ENCODE data around the gene CDK5RAP2.

Gene CDK5RAP2

GRCh38 chr9:120360046-120360445, 219.9 kb downstream of the CDK5RAP2 start:
- CTCF ChIA-PET, result no interaction called here
- no peak overlapping the region for H3K4me3 ChIP-seq (ENCODE audit: low read depth, low read length)
- no peaks in the 10 kb centered on the region for H3K9me3 ChIP-seq (ENCODE audit: control insufficient read depth, insufficient read depth, low read depth, low read length)
- H3K36me3 ChIP-seq (ENCODE audit: control insufficient read depth in 2 of 2, insufficient read depth in 1 of 2, low read length in 2 of 2), result no peaks in the 10 kb centered on the region
- POLR2A ChIA-PET, result no interaction called here
- TF ChIP-seq PRDM10 (tag by site-specific recombination; IDR thresholded peaks at IDR 0.05), result no peak
- no peak for TF ChIP-seq ZNF133 (tag by site-specific recombination; IDR thresholded peaks at IDR 0.05)
- TF ChIP-seq ZNF433 (tag by site-specific recombination; IDR thresholded peaks at IDR 0.05; ENCODE audit: low read depth), result no peak
- no peak for TF ChIP-seq BCL11B (tag by site-specific recombination; IDR thresholded peaks at IDR 0.05; ENCODE audit: low read depth)
- TF ChIP-seq ZSCAN5A (tag by site-specific recombination; IDR thresholded peaks at IDR 0.05), result no peak
- no peak for TF ChIP-seq ZNF214 (tag by site-specific recombination; IDR thresholded peaks at IDR 0.05; ENCODE audit: borderline replicate concordance)
- no peak for TF ChIP-seq ZNF146 (tag by site-specific recombination; IDR thresholded peaks at IDR 0.05)
- no peak for TF ChIP-seq PRDM1 (tag by site-specific recombination; IDR thresholded peaks at IDR 0.05)
- TF ChIP-seq ZIC2 (tag by site-specific recombination; IDR thresholded peaks at IDR 0.05), result no peak
- TF ChIP-seq ZNF830 (tag by site-specific recombination; IDR thresholded peaks at IDR 0.05; ENCODE audit: low read depth), result no peak
- no peak for TF ChIP-seq FEZF1 (tag by site-specific recombination; IDR thresholded peaks at IDR 0.05)
- no peak for TF ChIP-seq ZNF169 (tag by site-specific recombination; IDR thresholded peaks at IDR 0.05)
- no peak for TF ChIP-seq ZNF76 (tag by site-specific recombination; IDR thresholded peaks at IDR 0.05; ENCODE audit: borderline replicate concordance, low read depth)
- no peak for TF ChIP-seq ZBTB10 (tag by site-specific recombination; IDR thresholded peaks at IDR 0.05)
- no peak for TF ChIP-seq ZNF23 (tag by site-specific recombination; IDR thresholded peaks at IDR 0.05; ENCODE audit: borderline replicate concordance)
- no peak for TF ChIP-seq ZNF596 (tag by site-specific recombination; IDR thresholded peaks at IDR 0.05)
- no peaks in the 10 kb centered on the region for H3K4me1 ChIP-seq (ENCODE audit: control insufficient read depth, insufficient read depth, low read length)
- no peak overlapping the region for H3K27ac ChIP-seq (ENCODE audit: extremely low read depth, low read depth, low read length)

- Histone ChIP-seq H3K27ac (ENCODE audit: extremely low read depth, low read depth, low read length) (no peak overlapping the region), H3K4me1 (ENCODE audit: control insufficient read depth, insufficient read depth, low read length) (no peaks in the 10 kb centered on the region), H3K9me3 (ENCODE audit: control insufficient read depth, insufficient read depth, low read depth, low read length) (no peaks in the 10 kb centered on the region), H3K4me3 (ENCODE audit: low read depth, low read length) (no peak overlapping the region), H3K36me3 (ENCODE audit: control insufficient read depth in 2 of 2, insufficient read depth in 1 of 2, low read length in 2 of 2) (no peaks in the 10 kb centered on the region)
- ChIA-PET CTCF (interaction anchor here (1.8 kb wide), 1 partner anchor 10 kb away, joined by 7 read pairs; no protein-coding TSS in a partner anchor), POLR2A (no interaction called here)
- TF ChIP-seq ZNF518A (tag by site-specific recombination; conservative IDR thresholded peaks at IDR 0.05; ENCODE audit: low read depth) (no peak), ZNF658 (tag by site-specific recombination; IDR thresholded peaks at IDR 0.05) (no peak), ZNF114 (tag by site-specific recombination; IDR thresholded peaks at IDR 0.05) (no peak), ZFP37 (tag by site-specific recombination; IDR thresholded peaks at IDR 0.05) (no peak), ZNF169 (tag by site-specific recombination; IDR thresholded peaks at IDR 0.05) (no peak), CTCF (tag by site-specific recombination; IDR thresholded peaks at IDR 0.05) (no peak), ZNF404 (tag by site-specific recombination; IDR thresholded peaks at IDR 0.05) (no peak)
These were observed 221.1 kb downstream of the CDK5RAP2 start for GRCh38 chr9:120358877-120359276.
